Liver (tissue), 9 donors: ENCODE data around the gene COL11A2. TPM values are rescaled to one million over a fixed set of nuclear protein-coding genes. Genes with fewer than 3 reads are reported as not detected.

Experiments used
- DNase-seq: peaks from one replicate; pipeline ENCODE4 v3.0.0-alpha.2; 2017; ENCODE audit warnings: low spot score
- H3K27ac ChIP-seq, 2 donors: one replicate each; pipeline ENCODE4 v1.7.0; 2013; ENCODE audit warnings: inconsistent platforms in 2 of 2, low read length in 2 of 2, control low read depth in 1 of 2, low read depth in 1 of 2, mild to moderate bottlenecking in 1 of 2
- H3K27me3 ChIP-seq, 4 donors: one replicate each; pipeline versions ENCODE4 v1.6.1 to v1.7.0; 2013; ENCODE audit warnings: low read length in 3 of 4, inconsistent platforms in 1 of 4, mild to moderate bottlenecking in 1 of 4, moderate library complexity in 1 of 4; ENCODE audit not compliant: control insufficient read depth in 4 of 4, insufficient read depth in 4 of 4
- H3K36me3 ChIP-seq, 4 donors: one replicate each; pipeline versions ENCODE4 v1.6.1 to v1.7.0; 2013; ENCODE audit warnings: low read length in 3 of 4, mild to moderate bottlenecking in 3 of 4, low read depth in 1 of 4, moderate library complexity in 1 of 4; ENCODE audit not compliant: control insufficient read depth in 4 of 4, insufficient read depth in 3 of 4
- H3K4me1 ChIP-seq, 4 donors: one replicate each; pipeline versions ENCODE4 v1.6.1 to v1.7.0; 2013; ENCODE audit warnings: low read length in 3 of 4, mild to moderate bottlenecking in 3 of 4, moderate library complexity in 1 of 4; ENCODE audit not compliant: control insufficient read depth in 4 of 4, insufficient read depth in 4 of 4
- H3K4me3 ChIP-seq, 3 donors: one replicate each; pipeline versions ENCODE4 v1.6.1 to v1.7.0; 2013; ENCODE audit warnings: low read length in 3 of 3, control low read depth in 1 of 3, low read depth in 1 of 3, mild to moderate bottlenecking in 1 of 3
- H3K9ac ChIP-seq, 2 donors: one replicate each; pipeline ENCODE4 v1.7.0; 2013; ENCODE audit warnings: low read length in 2 of 2, mild to moderate bottlenecking in 2 of 2, moderate library complexity in 2 of 2, control low read depth in 1 of 2, low read depth in 1 of 2
- H3K9me3 ChIP-seq, 4 donors: one replicate each; pipeline versions ENCODE4 v1.6.1 to v1.7.0; 2013; ENCODE audit warnings: low read length in 3 of 4; ENCODE audit not compliant: control insufficient read depth in 4 of 4
- EGR1 ChIP-seq, 2 donors: IDR thresholded peaks; 2 replicates each; pipeline ENCODE4 v1.6.1; 2016 to 2018; ENCODE audit warnings: antibody characterized with exemption in 2 of 2, low read depth in 2 of 2
- FOXA1 ChIP-seq: IDR thresholded peaks from 2 replicates; pipeline ENCODE4 v1.6.1; 2016; ENCODE audit warnings: antibody characterized with exemption
- FOXA2 ChIP-seq: IDR thresholded peaks from 2 replicates; pipeline ENCODE4 v1.6.1; 2016; ENCODE audit warnings: antibody characterized with exemption
- GABPA ChIP-seq, 2 donors: IDR thresholded peaks in 1 of 2; conservative IDR thresholded peaks in 1 of 2; 2 replicates each; pipeline ENCODE4 v1.6.1; 2016; ENCODE audit warnings: antibody characterized with exemption in 2 of 2, mild to moderate bottlenecking in 1 of 2, moderate library complexity in 1 of 2
- HNF4A ChIP-seq, 2 donors: conservative IDR thresholded peaks; 2 replicates each; pipeline ENCODE4 v1.6.1; 2016; ENCODE audit warnings: antibody characterized with exemption in 2 of 2, mild to moderate bottlenecking in 2 of 2
- HNF4G ChIP-seq: IDR thresholded peaks from 2 replicates; pipeline ENCODE4 v1.6.1; 2016; ENCODE audit warnings: antibody characterized with exemption
- JUND ChIP-seq, 2 donors: IDR thresholded peaks; 2 replicates each; pipeline ENCODE4 v1.6.1; 2016; ENCODE audit warnings: antibody characterized with exemption in 2 of 2
- NR2F2 ChIP-seq: IDR thresholded peaks from 2 replicates; pipeline ENCODE4 v1.6.1; 2016; ENCODE audit warnings: antibody characterized with exemption
- RAD21 ChIP-seq, 2 donors: IDR thresholded peaks; 2 replicates each; pipeline ENCODE4 v1.6.1; 2016; ENCODE audit warnings: antibody characterized with exemption in 2 of 2, mild to moderate bottlenecking in 2 of 2
- RXRA ChIP-seq, 2 donors: IDR thresholded peaks; 2 replicates each; pipeline ENCODE4 v1.6.1; 2017 to 2018; ENCODE audit warnings: antibody characterized with exemption in 2 of 2, mild to moderate bottlenecking in 1 of 2
- SP1 ChIP-seq: IDR thresholded peaks from 2 replicates; pipeline ENCODE4 v1.6.1; 2018; ENCODE audit warnings: antibody characterized with exemption, mild to moderate bottlenecking
- TAF1 ChIP-seq: conservative IDR thresholded peaks from 2 replicates; pipeline ENCODE4 v1.6.1; 2016; ENCODE audit warnings: antibody characterized with exemption, mild to moderate bottlenecking
- YY1 ChIP-seq: IDR thresholded peaks from 2 replicates; pipeline ENCODE4 v1.6.1; 2016; ENCODE audit warnings: antibody characterized with exemption, mild to moderate bottlenecking
- WGBS: extraction: QIAGEN DNeasy Blood & Tissue Kit; methylation state at CpG from one replicate; pipeline ENCODE4 v1.1.7; 2013; 5-methylcytosine and 5-hydroxymethylcytosine counted together
- polyA plus RNA-seq, 2 donors: library from polyadenylated mRNA; stranded (reverse) in 1 of 2; unstranded in 1 of 2; fragments of 200-250 nt in 1 of 2; fragments of >200 nt in 1 of 2; fragmentation: Nextera tagmentation in 1 of 2; extraction: Ambion mirVana in 1 of 2; gene quantifications; one replicate each; pipeline versions ENCODE4 v1.2.1 to v1.2.3, GENCODE V29; 2013 to 2015
- total RNA-seq, 2 donors: library from RNA; depleted of rRNA; stranded (reverse); fragments of >200 nt; gene quantifications; one replicate each; pipeline ENCODE4 v1.2.3, GENCODE V29; 2014
- TF ChIP-seq, protein P1 (sequence below): IDR thresholded peaks from 2 replicates; pipeline ENCODE4 v1.6.1; 2016; ENCODE audit warnings: antibody characterized with exemption
- TF ChIP-seq, protein P2 (sequence below): IDR thresholded peaks from 2 replicates; pipeline ENCODE4 v1.6.1; 2016; ENCODE audit warnings: antibody characterized with exemption
- TF ChIP-seq, protein P3 (sequence below): IDR thresholded peaks from 2 replicates; pipeline ENCODE4 v1.6.1; 2016; ENCODE audit warnings: antibody characterized with exemption, mild to moderate bottlenecking
- TF ChIP-seq, protein P4 (sequence below): IDR thresholded peaks from 2 replicates; pipeline ENCODE4 v1.6.1; 2016; ENCODE audit warnings: antibody characterized with exemption
- TF ChIP-seq, protein P5 (sequence below): fragments of 150-350 bp; IDR thresholded peaks from 2 replicates; pipeline ENCODE4 v1.5.1; 2017; ENCODE audit warnings: improper control_type of control experiment, low read depth, low read length; ENCODE audit not compliant: missing input control
- donor health status: healthy.
- donor health status: healthy.
- donor health status: healthy.
- donor health status: healthy.
- donor health status: healthy.

COL11A2 gene
- total and polyA plus RNA-seq, 4 donors, result 0.15 to 0.59 (median 0.27) TPM

DNA sequence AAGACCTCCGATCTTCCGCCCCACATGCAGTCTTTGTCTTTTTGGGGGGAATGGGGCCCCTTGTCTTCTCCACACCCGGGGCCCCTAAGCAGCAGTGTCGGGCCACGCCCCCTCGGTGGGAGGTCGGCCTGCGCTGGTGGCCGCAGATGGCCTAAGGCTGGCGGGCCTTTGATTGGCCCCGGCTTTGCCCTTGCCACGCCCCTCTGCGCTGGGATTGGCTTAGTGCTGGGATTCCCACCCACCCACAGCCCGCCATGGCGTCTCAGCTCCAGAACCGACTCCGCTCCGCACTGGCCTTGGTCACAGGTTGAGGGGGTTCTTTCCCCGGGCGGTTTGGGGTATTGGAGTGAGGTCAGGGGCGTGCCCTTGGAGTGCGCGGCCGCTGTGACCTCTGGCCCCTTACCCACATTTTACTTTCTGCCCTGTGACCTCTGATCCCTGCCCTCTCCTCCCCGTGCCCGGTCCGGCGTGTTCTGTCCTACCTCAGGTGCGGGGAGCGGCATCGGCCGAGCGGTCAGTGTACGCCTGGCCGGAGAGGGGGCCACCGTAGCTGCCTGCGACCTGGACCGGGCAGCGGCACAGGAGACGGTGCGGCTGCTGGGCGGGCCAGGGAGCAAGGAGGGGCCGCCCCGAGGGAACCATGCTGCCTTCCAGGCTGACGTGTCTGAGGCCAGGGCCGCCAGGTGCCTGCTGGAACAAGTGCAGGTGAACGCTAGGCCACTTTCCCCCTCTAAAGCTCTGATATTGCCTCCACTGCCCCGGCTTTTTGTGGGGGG is 12.3 kb upstream of the COL11A2 start, which contains the start of gene HSD17B8 (continued):
- TF ChIP-seq, protein P1, sequence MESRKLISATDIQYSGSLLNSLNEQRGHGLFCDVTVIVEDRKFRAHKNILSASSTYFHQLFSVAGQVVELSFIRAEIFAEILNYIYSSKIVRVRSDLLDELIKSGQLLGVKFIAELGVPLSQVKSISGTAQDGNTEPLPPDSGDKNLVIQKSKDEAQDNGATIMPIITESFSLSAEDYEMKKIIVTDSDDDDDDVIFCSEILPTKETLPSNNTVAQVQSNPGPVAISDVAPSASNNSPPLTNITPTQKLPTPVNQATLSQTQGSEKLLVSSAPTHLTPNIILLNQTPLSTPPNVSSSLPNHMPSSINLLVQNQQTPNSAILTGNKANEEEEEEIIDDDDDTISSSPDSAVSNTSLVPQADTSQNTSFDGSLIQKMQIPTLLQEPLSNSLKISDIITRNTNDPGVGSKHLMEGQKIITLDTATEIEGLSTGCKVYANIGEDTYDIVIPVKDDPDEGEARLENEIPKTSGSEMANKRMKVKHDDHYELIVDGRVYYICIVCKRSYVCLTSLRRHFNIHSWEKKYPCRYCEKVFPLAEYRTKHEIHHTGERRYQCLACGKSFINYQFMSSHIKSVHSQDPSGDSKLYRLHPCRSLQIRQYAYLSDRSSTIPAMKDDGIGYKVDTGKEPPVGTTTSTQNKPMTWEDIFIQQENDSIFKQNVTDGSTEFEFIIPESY, result peak; percentile 47
- no peak for TF ChIP-seq FOXA2
- TF ChIP-seq, protein P2, sequence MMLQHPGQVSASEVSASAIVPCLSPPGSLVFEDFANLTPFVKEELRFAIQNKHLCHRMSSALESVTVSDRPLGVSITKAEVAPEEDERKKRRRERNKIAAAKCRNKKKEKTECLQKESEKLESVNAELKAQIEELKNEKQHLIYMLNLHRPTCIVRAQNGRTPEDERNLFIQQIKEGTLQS, result no peak
- no peak for TF ChIP-seq FOXA1

DNA sequence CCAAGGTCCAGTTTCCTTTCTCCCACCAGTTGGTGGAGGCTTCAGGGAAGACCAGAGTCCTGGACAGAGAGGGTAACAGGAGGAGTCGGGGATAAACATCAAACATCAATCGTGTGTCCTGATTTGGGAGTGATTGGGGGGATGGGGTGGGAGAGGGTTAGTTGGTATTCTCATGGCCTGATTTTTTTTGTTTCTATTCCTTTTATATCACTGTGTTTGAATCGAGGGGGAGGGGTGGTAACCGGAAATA is 11.8 kb upstream of the COL11A2 start:
- DNase-seq, result no peak
- peaks cover 9 to 56% (median 40%) of the 10 kb centered on the region in 4 donors for H3K4me1 ChIP-seq
- no peak overlapping the region for H3K27ac ChIP-seq
- H3K9me3 ChIP-seq, result no peaks in the 10 kb centered on the region
- peaks cover 3 to 19% (median 12%) of the 10 kb centered on the region in 4 donors for H3K36me3 ChIP-seq
- 4% methylated on average over 4 of the region's 4 CpGs for WGBS
- H3K9ac ChIP-seq, result no peak overlapping the region
- H3K4me3 ChIP-seq, result peak overlapping the region in 1 of 3 donors; percentile 68
- H3K27me3 ChIP-seq, result no peaks in the 10 kb centered on the region
- no peak for TF ChIP-seq EGR1 (IDR thresholded peaks at IDR 0.05; ENCODE audit: low read depth in 2 of 2)
- TF ChIP-seq FOXA2, result no peak
- no peak for TF ChIP-seq RAD21 (IDR thresholded peaks at IDR 0.05)

DNA sequence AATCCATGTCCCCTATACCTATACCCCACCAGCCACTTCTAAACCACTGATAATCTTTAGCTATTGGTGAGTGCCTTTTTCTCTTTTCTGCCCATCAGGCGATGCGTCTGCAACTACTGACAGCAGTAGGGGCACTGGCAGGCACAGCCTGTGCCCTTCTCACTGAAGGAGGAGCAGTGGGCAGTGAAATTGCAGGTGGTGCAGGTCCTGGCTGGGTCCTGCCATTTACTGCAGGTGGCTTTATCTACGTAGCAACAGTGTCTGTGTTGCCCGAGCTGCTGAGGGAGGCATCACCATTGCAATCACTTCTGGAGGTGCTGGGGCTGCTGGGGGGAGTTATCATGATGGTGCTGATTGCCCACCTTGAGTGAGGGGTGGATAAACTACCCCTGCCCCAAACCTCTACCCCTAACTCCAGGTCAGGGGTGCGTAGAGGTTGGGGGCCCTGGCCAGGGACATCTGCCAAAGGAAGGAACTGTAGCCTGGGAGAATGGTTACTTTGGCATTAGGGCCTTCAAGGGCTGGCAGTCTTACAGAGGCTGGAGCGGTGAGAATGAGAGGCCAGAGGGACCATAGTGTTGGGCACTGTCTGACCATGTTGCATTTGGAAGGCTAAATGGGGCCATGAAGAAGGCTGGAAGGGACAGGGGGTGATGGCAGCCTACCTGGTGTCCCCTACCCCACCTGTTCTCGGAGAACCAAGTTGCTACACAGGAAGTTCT is 11.3 kb upstream of the COL11A2 start:
- Histone ChIP-seq H3K36me3 (peaks cover 3 to 19% (median 12%) of the 10 kb centered on the region in 4 donors), H3K9me3 (no peaks in the 10 kb centered on the region), H3K27me3 (no peaks in the 10 kb centered on the region), H3K4me1 (peaks cover 9 to 57% (median 40%) of the 10 kb centered on the region in 4 donors), H3K9ac (no peak overlapping the region), H3K4me3 (no peak overlapping the region), H3K27ac (no peak overlapping the region)
- TF ChIP-seq, protein P3, sequence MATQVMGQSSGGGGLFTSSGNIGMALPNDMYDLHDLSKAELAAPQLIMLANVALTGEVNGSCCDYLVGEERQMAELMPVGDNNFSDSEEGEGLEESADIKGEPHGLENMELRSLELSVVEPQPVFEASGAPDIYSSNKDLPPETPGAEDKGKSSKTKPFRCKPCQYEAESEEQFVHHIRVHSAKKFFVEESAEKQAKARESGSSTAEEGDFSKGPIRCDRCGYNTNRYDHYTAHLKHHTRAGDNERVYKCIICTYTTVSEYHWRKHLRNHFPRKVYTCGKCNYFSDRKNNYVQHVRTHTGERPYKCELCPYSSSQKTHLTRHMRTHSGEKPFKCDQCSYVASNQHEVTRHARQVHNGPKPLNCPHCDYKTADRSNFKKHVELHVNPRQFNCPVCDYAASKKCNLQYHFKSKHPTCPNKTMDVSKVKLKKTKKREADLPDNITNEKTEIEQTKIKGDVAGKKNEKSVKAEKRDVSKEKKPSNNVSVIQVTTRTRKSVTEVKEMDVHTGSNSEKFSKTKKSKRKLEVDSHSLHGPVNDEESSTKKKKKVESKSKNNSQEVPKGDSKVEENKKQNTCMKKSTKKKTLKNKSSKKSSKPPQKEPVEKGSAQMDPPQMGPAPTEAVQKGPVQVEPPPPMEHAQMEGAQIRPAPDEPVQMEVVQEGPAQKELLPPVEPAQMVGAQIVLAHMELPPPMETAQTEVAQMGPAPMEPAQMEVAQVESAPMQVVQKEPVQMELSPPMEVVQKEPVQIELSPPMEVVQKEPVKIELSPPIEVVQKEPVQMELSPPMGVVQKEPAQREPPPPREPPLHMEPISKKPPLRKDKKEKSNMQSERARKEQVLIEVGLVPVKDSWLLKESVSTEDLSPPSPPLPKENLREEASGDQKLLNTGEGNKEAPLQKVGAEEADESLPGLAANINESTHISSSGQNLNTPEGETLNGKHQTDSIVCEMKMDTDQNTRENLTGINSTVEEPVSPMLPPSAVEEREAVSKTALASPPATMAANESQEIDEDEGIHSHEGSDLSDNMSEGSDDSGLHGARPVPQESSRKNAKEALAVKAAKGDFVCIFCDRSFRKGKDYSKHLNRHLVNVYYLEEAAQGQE, result no peak
- TF ChIP-seq, protein P1, result no peak
- no peak for TF ChIP-seq JUND (IDR thresholded peaks at IDR 0.05)
- no peak for TF ChIP-seq SP1
- TF ChIP-seq FOXA1, result no peak
- no peak for TF ChIP-seq YY1
- TF ChIP-seq, protein P4, sequence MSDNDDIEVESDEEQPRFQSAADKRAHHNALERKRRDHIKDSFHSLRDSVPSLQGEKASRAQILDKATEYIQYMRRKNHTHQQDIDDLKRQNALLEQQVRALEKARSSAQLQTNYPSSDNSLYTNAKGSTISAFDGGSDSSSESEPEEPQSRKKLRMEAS, result no peak
- no peak for TF ChIP-seq RXRA (IDR thresholded peaks at IDR 0.05)
- TF ChIP-seq GABPA (IDR thresholded peaks at IDR 0.05 in 1 of 2, conservative IDR thresholded peaks at IDR 0.05 in 1 of 2), result no peak
- no peak for TF ChIP-seq TAF1
- TF ChIP-seq RAD21 (IDR thresholded peaks at IDR 0.05), result no peak
- no peak for TF ChIP-seq FOXA2
- no peak for TF ChIP-seq HNF4A (conservative IDR thresholded peaks at IDR 0.05)
- TF ChIP-seq HNF4G, result no peak
- TF ChIP-seq, protein P5, sequence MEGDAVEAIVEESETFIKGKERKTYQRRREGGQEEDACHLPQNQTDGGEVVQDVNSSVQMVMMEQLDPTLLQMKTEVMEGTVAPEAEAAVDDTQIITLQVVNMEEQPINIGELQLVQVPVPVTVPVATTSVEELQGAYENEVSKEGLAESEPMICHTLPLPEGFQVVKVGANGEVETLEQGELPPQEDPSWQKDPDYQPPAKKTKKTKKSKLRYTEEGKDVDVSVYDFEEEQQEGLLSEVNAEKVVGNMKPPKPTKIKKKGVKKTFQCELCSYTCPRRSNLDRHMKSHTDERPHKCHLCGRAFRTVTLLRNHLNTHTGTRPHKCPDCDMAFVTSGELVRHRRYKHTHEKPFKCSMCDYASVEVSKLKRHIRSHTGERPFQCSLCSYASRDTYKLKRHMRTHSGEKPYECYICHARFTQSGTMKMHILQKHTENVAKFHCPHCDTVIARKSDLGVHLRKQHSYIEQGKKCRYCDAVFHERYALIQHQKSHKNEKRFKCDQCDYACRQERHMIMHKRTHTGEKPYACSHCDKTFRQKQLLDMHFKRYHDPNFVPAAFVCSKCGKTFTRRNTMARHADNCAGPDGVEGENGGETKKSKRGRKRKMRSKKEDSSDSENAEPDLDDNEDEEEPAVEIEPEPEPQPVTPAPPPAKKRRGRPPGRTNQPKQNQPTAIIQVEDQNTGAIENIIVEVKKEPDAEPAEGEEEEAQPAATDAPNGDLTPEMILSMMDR, result no peak
- TF ChIP-seq NR2F2, result no peak
- no peak for DNase-seq
- 92% methylated on average over 7 of the region's 7 CpGs for WGBS
